Lung microvascular endothelial cell (primary cell): ENCODE data around the gene CD28. TPM values are rescaled to one million over a fixed set of nuclear protein-coding genes. Genes with fewer than 3 reads are reported as not detected.

Source experiments
- DNase-seq, 2 donors: peaks; one replicate each; pipeline versions ENCODE4 v3.0.0 to v3.0.0-alpha.2; 2010; ENCODE audit warnings: low read depth in 2 of 2
- total RNA-seq: library from RNA; depleted of rRNA; stranded (reverse); fragments of >200 nt; gene quantifications from 2 replicates; pipeline ENCODE4 v1.2.1, GENCODE V29; 2014

Gene CD28
- under 0.01 and 0.20 TPM in 2 replicates for total RNA-seq

DNA sequence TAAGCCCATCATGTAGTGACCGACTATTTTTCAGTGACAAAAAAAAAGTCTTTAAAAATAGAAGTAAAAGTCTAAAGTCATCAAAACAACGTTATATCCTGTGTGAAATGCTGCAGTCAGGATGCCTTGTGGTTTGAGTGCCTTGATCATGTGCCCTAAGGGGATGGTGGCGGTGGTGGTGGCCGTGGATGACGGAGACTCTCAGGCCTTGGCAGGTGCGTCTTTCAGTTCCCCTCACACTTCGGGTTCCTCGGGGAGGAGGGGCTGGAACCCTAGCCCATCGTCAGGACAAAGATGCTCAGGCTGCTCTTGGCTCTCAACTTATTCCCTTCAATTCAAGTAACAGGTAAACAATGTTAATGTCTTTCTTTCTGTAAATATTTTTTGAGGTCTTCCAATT lies at the start of gene CD28:
Gene CD28, plus strand, starts transcription at position 237 of the 400 bp plus-strand sequence. Its CDS starts 58 bp downstream, at position 295.
- DNase-seq = no peak

DNA sequence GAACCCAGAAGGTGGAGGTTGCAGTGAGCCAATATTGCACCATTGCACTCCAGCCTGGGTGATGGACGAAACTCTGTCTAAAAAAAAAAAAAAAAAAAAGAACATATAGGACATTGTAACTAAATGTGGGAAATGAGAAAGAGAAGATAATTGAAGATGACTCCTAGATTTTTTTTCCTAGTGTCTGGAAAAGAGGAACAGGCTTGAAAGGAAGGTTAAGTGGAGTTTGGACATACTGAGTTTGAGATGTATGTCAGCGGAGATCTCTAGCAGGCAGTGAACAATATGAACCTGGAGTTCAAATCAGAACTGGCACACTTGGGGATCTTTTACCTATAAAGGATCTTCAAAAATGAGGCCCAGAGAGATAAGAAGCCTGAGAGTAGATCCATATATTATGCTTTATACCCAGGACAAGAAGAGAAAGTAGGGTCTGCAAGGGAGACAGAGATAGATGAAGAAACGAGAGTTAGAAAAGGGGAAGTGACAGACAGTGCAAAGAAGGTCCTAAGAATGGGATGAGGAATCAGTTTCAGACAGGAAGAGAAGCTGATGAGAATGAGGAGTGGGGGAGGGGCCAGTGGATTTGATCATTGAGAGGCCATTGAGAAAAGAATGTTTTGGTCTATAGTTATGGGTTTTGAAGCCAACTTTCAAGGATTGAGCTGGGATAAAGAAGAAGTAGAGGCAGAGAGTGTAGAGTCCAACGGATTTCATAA lies 46.9 kb upstream of the CD28 start:
- no peak for DNase-seq

DNA sequence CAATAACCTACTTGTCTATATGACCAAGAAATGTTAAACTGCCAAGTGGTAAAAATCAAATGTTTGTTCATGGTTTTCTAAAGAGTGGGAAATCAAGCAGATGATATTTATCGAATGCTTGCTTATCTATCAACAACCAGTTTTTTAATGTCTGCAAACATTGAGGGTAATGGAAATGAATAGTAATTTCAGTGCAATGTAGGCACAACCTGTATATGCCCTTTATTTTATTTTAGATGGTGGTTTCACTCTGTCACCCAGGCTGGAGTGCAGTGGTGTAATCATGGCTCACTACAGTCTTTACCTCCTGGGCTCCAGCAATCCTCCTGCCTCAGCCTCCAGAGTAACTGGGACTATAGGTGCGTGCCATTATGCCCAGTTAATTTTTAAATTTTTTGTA lies 46.0 kb upstream of the CD28 start:
- DNase-seq = no peak

DNA sequence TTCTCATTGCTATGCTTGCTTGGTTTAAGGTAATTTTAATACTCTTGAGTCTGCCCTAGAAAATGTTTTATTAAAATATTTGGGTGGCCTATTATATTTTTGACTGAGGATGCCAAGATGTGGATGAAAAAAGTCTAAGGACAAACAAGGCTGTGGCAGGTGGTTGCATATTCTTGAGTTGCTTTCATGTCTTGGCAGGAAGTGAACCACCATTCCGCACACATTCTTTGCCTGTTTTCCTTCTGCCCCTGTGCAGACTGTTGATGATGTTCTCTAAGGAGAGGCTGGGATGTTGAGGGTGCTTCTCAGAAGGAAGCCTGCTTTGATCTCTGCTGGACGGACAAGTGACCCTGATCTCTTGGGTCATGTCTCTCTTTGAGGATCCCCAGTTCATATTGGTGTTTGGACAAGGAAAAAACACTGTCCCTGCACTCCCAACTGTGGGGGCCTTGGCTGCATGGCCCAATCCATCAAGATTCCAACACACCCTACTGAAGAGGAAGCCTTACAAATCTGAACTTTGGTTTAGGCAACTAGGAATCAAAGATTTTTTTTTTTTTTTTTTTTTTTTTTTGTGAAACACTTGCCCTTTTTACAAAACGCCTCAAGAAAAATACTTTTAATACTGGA lies 45.0 kb upstream of the CD28 start:
- DNase-seq = no peak

DNA sequence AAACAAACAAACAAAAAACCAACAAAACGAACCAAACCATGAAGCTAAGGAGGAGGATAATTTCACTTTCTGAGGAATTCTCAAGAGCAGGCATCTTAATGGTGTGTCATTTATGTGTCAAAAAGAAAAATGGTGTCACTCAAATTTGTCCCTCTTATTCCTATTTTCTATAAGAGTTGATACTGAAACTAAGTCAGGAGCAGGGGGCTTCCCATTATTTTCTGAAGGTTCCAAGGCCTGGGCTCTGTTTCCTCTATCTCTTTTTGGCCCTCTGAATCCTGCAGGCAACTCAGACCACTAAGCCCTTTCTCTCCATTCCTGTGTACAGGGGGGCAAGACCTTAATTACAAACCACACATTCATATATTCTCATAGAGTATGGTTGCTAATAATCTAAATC lies 44.0 kb upstream of the CD28 start:
- DNase-seq = no peak

- DNase-seq = no peak
Measured at GRCh38 chr2:203662951-203663350, 43.5 kb upstream of the CD28 start.

GRCh38 chr2:203664029-203664755 lies 42.2 kb upstream of the CD28 start:
- DNase-seq = no peak

DNA sequence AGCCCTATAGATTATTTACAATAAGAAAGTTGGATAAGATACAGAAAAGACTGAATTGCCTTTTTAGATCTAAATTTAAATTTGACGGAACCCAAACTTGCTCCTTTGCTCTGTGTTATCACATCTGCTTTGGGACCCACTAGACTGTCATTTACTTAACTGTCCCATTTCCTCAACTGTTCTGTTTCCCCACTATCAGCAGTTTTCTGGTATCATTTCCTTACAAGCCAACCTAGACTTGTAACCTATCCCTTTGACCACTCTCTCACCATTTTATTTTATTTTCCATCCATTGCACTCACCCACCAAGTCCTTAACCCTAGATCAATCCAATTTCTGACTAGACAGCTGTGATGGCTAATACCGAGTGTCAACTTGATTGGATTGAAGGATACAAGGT lies 38.6 kb upstream of the CD28 start:
- no peak for DNase-seq

DNA sequence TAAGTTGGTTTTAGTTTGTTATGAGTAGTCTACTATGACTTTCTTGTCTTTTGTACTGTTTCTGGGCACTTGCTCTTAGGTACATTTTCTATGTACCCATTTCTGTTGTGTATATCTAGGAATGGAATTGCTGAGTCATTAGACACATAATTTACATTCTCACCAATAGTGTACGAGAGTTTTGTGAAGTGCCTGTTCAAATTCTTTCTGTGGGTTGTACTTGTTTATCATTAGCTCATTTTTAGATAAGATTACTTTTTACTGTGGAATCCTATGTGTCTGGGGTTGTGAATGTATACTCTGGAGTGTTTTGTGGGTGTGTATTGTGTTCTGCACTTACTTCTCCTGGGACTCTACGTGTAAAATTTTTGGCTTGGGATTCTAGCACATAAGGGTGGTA lies 36.6 kb upstream of the CD28 start:
- DNase-seq = no peak

DNA sequence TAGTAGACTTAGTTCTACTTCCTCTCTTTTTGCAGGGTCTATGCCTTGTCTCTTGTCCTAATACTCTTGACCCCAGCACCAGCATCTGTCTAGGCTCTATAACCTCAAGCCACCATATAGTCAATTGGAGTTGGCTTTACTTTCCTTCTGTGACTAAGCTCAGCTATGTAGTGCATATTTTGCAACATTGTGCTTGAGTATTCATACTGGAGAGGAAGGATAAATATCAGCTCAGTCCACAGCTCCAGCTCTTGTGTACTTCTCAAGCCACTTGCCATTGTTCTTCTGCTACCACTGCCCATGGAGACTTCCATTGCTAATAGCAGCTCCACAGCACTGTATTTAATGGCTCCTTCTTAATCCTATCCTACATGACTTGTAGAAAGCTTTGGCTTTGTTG lies 35.5 kb upstream of the CD28 start:
- DNase-seq = no peak

DNA sequence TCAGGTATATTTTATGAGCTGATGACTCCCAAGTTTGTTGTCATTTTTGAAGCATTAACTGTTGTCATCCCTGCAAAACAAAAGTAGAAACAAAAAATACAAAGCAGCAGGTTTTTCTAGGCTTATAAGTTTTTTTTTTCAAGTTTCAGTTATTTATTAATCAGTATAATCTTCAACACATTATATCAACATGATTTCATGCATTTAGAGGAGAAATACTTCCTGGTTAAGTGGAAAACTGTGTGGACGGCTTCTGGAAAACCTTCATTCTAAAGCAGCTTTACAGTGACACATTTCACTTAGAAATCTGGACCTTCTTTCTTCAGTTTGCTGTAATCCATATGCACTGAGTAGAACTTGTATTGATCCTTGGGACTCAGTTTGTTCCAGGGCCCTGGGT lies 34.6 kb upstream of the CD28 start:
- no peak for DNase-seq

GRCh38 chr2:203672856-203673255 lies 33.6 kb upstream of the CD28 start:
- no peak for DNase-seq

- DNase-seq = no peak
Measured at GRCh38 chr2:203673933-203674332, 32.5 kb upstream of the CD28 start.

DNA sequence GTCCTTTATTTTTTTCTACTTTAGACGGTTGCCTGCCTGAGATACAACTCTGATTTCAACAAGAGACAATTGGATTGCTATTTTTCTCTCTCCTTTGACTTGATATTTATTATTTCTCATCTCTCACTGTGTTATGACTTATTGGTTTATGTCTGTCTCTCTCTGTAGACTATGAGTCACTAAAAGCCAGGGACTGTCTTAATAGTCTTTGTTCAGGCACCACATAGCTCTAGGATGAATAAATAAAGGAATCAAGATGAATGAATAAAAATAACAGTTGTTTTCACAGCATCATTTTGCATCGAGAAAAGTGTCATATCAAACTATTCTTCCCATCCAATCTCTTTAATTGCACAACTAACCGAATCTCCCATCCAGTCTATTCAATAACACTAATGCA lies 31.4 kb upstream of the CD28 start:
- DNase-seq = peak in 1 of 2 donors; percentile 62

DNA sequence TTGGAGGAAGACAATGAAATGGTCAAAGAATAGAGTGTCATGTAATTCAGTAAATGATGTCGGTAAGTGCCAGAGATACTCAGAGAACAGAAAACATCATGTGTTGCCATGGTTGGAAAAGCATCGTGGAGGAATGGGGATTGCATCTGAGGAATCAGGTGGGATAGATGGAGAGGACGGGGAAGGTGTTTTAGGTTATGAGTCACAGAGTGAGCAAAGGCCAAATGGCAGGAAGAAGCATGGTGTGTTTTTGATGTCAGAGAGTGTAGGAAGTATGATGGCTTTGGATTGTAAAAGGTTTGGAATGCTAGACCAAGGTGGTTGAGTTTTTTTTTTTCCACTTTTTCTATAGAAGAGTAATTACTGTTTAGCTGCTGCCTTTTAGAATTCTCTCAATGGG lies 27.5 kb upstream of the CD28 start:
- DNase-seq = peak; percentile 26 to 27

- no peak for DNase-seq
Measured at GRCh38 chr2:203679401-203679800, 27.0 kb upstream of the CD28 start.

- peak in 1 of 2 donors; percentile 19 for DNase-seq
Measured at GRCh38 chr2:203681978-203682377, 24.5 kb upstream of the CD28 start.

- DNase-seq = peak; percentile 94 to 95
Measured at GRCh38 chr2:203682688-203683130, 23.7 kb upstream of the CD28 start.

DNA sequence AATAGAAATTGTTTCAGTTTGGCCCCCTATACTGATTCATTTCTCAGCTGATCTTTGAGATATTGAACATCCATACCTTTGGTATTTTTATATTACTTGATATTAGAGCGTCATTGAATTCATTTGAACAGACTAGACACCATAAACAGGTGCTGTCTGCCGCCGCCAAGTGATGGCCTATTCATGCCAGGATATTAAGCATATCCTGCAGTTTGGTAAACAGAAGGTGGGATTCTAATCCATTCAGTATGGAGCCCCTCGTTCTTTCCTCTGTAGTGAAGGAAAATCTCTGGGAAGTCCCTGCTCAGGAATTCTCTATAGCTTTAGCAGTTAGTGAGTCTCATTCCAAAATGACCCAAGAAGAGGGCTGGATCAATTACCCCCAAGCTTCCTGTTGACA lies 23.0 kb upstream of the CD28 start:
- DNase-seq = peak in 1 of 2 donors; percentile 62

DNA sequence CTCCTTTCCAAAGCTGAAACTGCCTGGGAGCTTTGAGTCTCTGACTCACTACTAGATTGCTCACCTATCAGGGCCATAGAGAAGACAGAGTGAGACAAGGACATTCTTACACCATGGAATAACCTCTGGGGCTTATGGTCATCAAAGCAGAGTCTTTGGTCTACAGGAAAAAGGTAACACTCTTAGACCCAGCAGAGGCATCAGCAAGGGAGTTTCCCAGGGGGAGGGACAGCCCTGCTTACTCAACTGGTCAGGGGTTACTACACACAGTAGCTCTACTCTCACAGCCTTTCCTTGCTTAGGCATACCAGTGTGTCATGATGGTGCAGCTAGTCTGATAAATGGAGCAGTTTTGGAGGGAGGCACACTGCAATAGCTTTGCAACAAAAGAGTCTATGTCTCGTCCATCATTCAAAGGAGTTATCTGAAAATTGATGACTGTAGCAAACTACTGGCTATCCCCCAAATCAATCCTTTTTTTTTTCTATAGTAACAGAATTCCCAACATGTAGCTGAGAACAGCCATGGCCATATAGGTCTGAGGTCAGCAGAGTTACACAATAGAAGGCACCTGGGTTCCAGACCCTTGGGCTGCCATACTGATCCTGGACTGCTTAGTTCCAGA lies 22.4 kb upstream of the CD28 start:
- DNase-seq = peak; percentile 81 to 97

GRCh38 chr2:203685081-203685621 lies 21.3 kb upstream of the CD28 start:
- DNase-seq = peak; percentile 42 to 97
